HG03095 (cell line): Measurements from ENCODE around the gene HDDC3.

Experiments
- ATAC-seq: cut with Tn5 transposase; IDR thresholded peaks from one replicate; pipeline ENCODE4 v1.9.1; 2021; ENCODE audit warnings: moderate library complexity; ENCODE audit not compliant: unreplicated experiment

HDDC3 gene

DNA sequence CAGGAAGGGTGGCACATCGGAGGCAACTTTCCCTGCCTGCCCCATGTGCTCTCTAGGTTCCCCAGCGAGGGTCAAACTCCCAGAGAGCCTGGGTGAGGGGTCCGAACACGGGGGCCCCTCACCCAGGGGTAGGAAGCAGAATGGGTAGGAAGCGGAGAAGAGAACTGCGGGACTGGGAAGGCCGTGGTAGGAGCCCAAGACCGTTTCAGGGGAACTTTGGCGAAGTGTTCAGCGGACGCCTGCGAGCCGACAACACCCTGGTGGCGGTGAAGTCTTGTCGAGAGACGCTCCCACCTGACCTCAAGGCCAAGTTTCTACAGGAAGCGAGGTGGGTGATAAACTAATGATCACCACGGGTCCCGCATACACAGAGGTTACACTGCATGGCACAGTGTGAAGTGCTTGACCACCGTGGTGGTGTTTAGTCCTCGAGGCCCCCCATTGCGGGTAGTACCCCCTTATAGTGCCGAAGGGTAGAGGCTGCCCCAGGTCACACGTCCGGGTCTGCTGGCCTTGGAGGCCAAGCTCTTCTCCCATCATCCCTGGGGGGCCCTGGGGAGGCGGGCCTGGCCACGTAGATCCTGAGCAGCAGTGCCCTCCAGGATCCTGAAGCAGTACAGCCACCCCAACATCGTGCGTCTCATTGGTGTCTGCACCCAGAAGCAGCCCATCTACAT lies 39.7 kb downstream of the HDDC3 start:
- no peak for ATAC-seq

GRCh38 chr15:90892023-90892422 lies 40.3 kb downstream of the HDDC3 start:
- no peak for ATAC-seq

- no peak for ATAC-seq
These were observed 40.9 kb downstream of the HDDC3 start for GRCh38 chr15:90891346-90891949.

- no peak for ATAC-seq
These were observed 41.5 kb downstream of the HDDC3 start for GRCh38 chr15:90890839-90891238.

DNA sequence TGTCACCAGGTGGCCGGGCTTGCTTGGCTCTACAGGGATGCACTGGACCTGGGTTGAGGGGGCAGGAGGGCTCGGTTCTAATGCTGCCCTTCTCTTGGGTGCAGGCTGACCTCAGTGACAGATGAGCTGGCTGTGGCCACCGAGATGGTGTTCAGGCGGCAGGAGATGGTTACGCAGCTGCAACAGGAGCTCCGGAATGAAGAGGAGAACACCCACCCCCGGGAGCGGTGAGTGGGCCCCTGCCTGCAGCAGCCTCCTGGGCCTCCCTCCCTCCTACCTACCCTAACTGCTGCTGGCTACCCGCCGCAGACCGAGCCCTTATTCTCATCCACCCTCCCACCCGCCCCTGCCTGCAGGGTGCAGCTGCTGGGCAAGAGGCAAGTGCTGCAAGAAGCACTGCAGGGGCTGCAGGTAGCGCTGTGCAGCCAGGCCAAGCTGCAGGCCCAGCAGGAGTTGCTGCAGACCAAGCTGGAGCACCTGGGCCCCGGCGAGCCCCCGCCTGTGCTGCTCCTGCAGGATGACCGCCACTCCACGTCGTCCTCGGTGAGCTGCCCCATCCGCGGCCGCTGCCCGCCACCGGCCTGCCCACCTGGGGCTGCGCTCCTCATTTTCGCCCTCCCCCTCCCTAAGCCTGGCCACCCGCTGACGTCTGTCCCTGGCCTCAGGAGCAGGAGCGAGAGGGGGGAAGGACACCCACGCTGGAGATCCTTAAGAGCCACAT lies 42.5 kb downstream of the HDDC3 start:
- no peak for ATAC-seq

- no peak for ATAC-seq
These were observed 43.0 kb downstream of the HDDC3 start for GRCh38 chr15:90889313-90889730.

DNA sequence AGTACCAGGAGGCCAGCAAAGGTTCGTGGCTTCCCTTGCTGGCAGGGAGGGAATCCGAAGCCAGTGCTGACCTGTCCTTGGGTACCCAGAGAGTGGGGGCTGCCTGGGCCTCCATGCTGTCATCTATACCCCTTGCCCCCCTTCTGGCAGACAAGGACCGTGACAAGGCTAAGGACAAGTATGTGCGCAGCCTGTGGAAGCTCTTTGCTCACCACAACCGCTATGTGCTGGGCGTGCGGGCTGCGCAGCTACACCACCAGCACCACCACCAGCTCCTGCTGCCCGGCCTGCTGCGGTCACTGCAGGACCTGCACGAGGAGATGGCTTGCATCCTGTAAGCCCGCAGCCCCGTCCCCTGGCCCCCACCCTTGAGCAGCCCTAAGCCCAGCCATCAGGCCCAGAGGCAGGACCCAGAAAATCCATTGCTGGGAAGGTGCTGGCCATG lies 45.3 kb downstream of the HDDC3 start:
- ATAC-seq = no peak

DNA sequence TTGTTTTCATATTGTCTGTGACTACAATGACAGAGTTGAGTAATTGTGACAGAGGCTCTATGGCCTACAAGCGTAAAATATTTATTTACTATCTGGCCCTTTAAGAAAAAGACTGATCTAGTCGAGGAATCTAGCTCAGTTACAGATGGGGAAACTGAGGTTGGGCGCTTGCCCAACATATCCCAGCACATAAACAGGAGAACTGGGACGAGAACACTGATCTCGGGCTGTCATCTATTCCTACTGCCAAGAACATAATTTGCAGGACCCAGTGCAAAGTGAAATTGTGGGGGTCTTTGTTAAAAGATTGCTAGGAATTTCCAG lies 46.1 kb downstream of the HDDC3 start:
- ATAC-seq = no peak

DNA sequence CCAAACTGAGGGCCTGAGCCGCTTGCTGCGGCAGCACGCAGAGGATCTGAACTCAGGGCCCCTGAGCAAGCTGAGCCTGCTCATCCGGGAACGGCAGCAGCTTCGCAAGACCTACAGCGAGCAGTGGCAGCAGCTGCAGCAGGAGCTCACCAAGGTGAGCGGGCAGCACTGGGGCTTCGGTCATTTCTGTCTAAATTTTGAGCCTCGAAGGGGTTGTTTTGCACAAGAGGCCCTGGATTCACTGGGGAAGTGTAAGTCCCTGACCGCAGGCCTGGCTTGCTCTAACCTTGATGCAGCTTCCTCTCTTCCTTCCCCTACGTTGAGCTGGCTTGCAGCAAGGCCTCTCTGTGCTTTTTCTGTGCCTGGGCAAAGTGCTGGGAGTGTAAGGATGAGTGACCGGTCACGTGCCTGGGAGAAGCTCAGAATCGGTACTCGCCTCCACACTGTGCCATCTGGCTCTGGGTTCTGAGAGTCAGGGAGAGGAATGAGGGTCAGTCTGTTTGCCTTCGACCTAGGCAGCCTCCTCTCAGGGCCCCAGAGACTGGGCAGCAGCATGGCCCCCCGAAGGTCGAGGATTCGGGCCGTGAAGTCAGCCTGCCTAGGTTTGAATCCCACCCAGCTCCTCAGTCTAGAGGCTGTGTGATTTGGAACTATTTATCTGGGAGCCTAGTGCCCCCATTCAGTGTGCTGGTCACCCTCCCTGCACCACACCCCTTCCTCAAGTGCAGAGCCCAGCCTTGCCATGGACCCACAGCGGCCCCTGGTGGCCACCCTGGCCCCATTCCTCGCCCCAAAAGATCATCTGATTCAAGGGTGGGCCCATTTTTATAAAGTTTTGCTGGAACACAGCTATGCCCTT lies 46.7 kb downstream of the HDDC3 start:
- ATAC-seq = no peak

- ATAC-seq = no peak
These were observed 47.5 kb downstream of the HDDC3 start for GRCh38 chr15:90884719-90885431.

DNA sequence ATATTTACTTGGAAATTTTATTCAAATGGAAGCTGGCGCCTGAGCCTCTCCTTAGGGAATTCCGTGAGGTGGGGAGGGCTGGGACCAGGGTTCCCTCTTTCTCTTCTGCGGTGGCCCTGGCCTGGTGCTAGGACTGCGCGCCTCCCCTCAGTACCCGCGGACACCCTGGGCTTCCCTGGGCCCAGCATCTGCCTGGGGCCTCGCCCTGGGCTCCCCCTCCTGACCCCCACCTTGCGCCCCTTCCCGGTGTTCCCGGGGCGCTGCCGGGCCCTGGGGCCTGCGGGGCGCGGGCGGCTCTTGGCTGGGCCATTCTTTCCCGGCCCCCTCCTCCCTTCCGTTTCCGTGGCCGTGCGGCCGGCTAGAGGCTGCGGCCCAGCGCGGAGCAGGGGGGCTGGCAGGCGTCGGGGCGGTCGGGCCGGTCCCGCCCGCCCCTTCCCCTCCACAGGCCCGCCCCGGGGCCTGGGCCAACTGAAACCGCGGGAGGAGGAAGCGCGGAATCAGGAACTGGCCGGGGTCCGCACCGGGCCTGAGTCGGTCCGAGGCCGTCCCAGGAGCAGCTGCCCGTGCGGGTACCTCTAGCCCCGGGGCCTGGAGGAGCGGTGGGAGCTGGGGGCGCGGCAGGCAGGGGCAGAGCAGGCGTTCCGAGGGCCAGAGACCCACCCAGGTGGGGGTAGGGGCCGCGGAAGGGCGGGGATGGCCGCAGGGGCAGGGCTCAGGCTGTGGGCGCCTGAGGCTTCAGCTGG lies 48.2 kb downstream of the HDDC3 start, which contains the start of gene FES:
FES (plus strand) TSS at position 529 of the 743 bp plus-strand sequence. CDS start 542 bp downstream, outside the sequence.
- ATAC-seq = no peak

DNA sequence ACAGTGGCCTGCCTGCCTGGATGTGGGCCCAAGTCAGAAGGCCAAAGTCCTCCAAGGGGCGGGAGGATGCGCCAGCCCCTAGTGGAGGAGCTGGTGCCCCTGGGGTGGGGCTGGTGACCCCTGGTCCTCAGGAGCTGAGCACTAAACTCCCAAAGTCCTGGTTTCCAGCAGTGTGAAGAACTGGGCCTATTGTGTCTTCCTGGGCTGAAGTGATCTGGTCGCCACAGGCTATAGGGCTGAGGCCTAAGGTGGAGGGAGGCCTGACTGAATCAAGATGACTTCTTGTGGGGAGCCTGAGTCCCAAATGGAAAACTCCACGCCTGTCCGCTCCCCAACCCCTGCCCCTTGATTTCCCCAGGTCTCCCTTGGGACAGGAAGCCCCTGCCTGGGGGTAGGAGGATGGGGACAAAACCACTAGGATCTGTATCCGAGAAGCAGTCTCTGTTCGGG lies 48.8 kb downstream of the HDDC3 start:
- ATAC-seq = no peak

DNA sequence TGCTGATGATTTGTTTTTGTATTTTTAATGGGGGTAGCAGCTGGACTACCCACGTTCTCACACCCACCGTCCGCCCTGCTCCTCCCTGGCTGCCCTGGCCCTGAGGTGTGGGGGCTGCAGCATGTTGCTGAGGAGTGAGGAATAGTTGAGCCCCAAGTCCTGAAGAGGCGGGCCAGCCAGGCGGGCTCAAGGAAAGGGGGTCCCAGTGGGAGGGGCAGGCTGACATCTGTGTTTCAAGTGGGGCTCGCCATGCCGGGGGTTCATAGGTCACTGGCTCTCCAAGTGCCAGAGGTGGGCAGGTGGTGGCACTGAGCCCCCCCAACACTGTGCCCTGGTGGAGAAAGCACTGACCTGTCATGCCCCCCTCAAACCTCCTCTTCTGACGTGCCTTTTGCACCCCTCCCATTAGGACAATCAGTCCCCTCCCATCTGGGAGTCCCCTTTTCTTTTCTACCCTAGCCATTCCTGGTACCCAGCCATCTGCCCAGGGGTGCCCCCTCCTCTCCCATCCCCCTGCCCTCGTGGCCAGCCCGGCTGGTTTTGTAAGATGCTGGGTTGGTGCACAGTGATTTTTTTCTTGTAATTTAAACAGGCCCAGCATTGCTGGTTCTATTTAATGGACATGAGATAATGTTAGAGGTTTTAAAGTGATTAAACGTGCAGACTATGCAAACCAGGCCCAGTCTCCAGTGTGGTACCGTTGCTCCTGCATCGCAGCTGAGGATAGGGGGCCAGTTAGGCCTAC lies 49.4 kb downstream of the HDDC3 start:
- no peak for ATAC-seq

GRCh38 chr15:90881978-90882721 lies 50.2 kb downstream of the HDDC3 start:
- no peak for ATAC-seq

- no peak for ATAC-seq
These were observed 51.0 kb downstream of the HDDC3 start for GRCh38 chr15:90881181-90881977.

GRCh38 chr15:90880381-90881145 lies 51.8 kb downstream of the HDDC3 start:
- no peak for ATAC-seq
